A375 (cell line): Measurements from ENCODE around the gene NUP210. TPM values are rescaled to one million over a fixed set of nuclear protein-coding genes. Genes with fewer than 3 reads are reported as not detected.

Experiments used
- small RNA-seq: library from RNA; depleted of rRNA; stranded (forward); fragments of <200 nt; gene quantifications from one replicate; pipeline ENCODE3, GENCODE V24; 2014
- total RNA-seq: library from RNA; depleted of rRNA; stranded (reverse); fragments of >200 nt; shearing (Covaris generic); gene quantifications from 2 replicates; pipeline ENCODE4 v1.2.3, GENCODE V29; 2014; rRNA removed

The NUP210 gene
- total RNA-seq: 16.0 TPM in 2 replicates

GRCh38 chr3:13420045-13420830, at the start of gene NUP210:
NUP210 (minus strand) TSS chr3:13420322; CDS start chr3:13420226, 96 bp downstream.

Small RNA genes lying within 50 kb of the gene (small RNA-seq; reads per million reads assigned to genes)
- not detected for gene AC027124.2

Other genes with a start within 250 kb of the NUP210 start
- gene HDAC11, start 60.0 kb upstream of the NUP210 start, total RNA-seq: 5.6 and 7.2 TPM in 2 replicates
- 0.05 and 1.4 TPM in 2 replicates for gene FBLN2, start 128.8 kb upstream of the NUP210 start, total RNA-seq